Cardiac muscle cell (in vitro differentiated cells and primary cell): Measurements from ENCODE around the gene TTC34. TPM values are rescaled to one million over a fixed set of nuclear protein-coding genes. Genes with fewer than 3 reads are reported as not detected.

Source experiments
- DNase-seq, 2 donors: peaks; one replicate each; pipeline versions ENCODE4 v3.0.0 to v3.0.0-alpha.2; 2010 to 2017; ENCODE audit warnings: low read depth in 1 of 2, low spot score in 1 of 2
- H3K27ac ChIP-seq: fragments of 200-600 bp; sonication (generic); 2 replicates; pipeline ENCODE4 v1.5.1; 2016
- H3K27me3 ChIP-seq: fragments of 200-600 bp; sonication (generic); 2 replicates; pipeline ENCODE4 v1.6.0; 2016; ENCODE audit warnings: control low read depth
- H3K36me3 ChIP-seq: fragments of 200-600 bp; sonication (generic); 2 replicates; pipeline ENCODE4 v1.5.1; 2016; ENCODE audit warnings: control low read depth
- H3K4me1 ChIP-seq: fragments of 200-600 bp; sonication (generic); 2 replicates; pipeline ENCODE4 v1.8.1; 2017; ENCODE audit warnings: low read depth, mild to moderate bottlenecking, mixed run types
- H3K4me3 ChIP-seq: fragments of 200-600 bp; sonication (generic); 2 replicates; pipeline ENCODE4 v1.5.1; 2016; ENCODE audit warnings: mild to moderate bottlenecking
- H3K9me3 ChIP-seq: fragments of 200-600 bp; sonication (generic); 2 replicates; pipeline ENCODE4 v1.5.1; 2017; ENCODE audit warnings: low read depth, mild to moderate bottlenecking, control low read depth
- CTCF ChIP-seq: IDR thresholded peaks from 2 replicates; pipeline ENCODE4 v1.5.1; 2012; ENCODE audit warnings: low read depth, mild to moderate bottlenecking, low read length
- polyA plus RNA-seq: library from polyadenylated mRNA; unstranded; fragments of >200 nt; fragmentation: Nextera tagmentation; extraction: Ambion mirVana; gene quantifications from 2 replicates; pipeline ENCODE4 v1.2.1, GENCODE V29; 2016
- total RNA-seq: library from RNA; depleted of rRNA; stranded (reverse); fragments of >200 nt; gene quantifications from 2 replicates; pipeline ENCODE4 v1.2.3, GENCODE V29; 2016

The TTC34 gene
- total and polyA plus RNA-seq, 2 experiments from 2014 or later: not detected

- H3K4me1 ChIP-seq: no peaks in the 10 kb centered on the region
- no peaks in the 10 kb centered on the region for H3K36me3 ChIP-seq
- H3K27me3 ChIP-seq: no peaks in the 10 kb centered on the region
- H3K4me3 ChIP-seq: no peak overlapping the region
- no peak for TF ChIP-seq CTCF
- H3K9me3 ChIP-seq: no peaks in the 10 kb centered on the region
- no peak for DNase-seq
- H3K27ac ChIP-seq: no peak overlapping the region
Observed at GRCh38 chr1:2595812-2596529, 205.5 kb downstream of the TTC34 start.

- H3K4me3 ChIP-seq: no peak overlapping the region
- TF ChIP-seq CTCF: no peak
- H3K4me1 ChIP-seq: no peaks in the 10 kb centered on the region
- no peaks in the 10 kb centered on the region for H3K27me3 ChIP-seq
- no peak for DNase-seq
- H3K36me3 ChIP-seq: no peaks in the 10 kb centered on the region
- no peaks in the 10 kb centered on the region for H3K9me3 ChIP-seq
- no peak overlapping the region for H3K27ac ChIP-seq
Observed at GRCh38 chr1:2595261-2595811, 206.2 kb downstream of the TTC34 start.

GRCh38 chr1:2594641-2595131 lies 206.8 kb downstream of the TTC34 start:
- Histone ChIP-seq H3K27me3 (no peaks in the 10 kb centered on the region), H3K4me3 (no peak overlapping the region), H3K4me1 (no peaks in the 10 kb centered on the region), H3K9me3 (no peaks in the 10 kb centered on the region), H3K36me3 (no peaks in the 10 kb centered on the region), H3K27ac (no peak overlapping the region)
- no peak for TF ChIP-seq CTCF
- no peak for DNase-seq

- no peaks in the 10 kb centered on the region for H3K9me3 ChIP-seq
- no peaks in the 10 kb centered on the region for H3K36me3 ChIP-seq
- H3K27me3 ChIP-seq: no peaks in the 10 kb centered on the region
- DNase-seq: peak in 1 of 2 donors; percentile 64
- no peak overlapping the region for H3K27ac ChIP-seq
- H3K4me1 ChIP-seq: no peaks in the 10 kb centered on the region
- no peak for TF ChIP-seq CTCF
- H3K4me3 ChIP-seq: no peak overlapping the region
Observed at GRCh38 chr1:2594001-2594640, 207.4 kb downstream of the TTC34 start.

- Histone ChIP-seq H3K4me3 (no peak overlapping the region), H3K4me1 (no peaks in the 10 kb centered on the region), H3K36me3 (no peaks in the 10 kb centered on the region), H3K27me3 (no peaks in the 10 kb centered on the region), H3K9me3 (no peaks in the 10 kb centered on the region), H3K27ac (no peak overlapping the region)
- no peak for TF ChIP-seq CTCF
- DNase-seq: no peak
Observed at GRCh38 chr1:2593251-2593878, 208.1 kb downstream of the TTC34 start.
